RWPE1 (cell line): Measurements from ENCODE around the gene WHRN.
A peak's percentile ranks its signal among the peaks of the same experiment; 100 is the strongest.

Experiments used
- CTCF ChIA-PET: fragments of 350-600 bp; sonication (Branson Sonifier 250); formaldehyde crosslinking; extraction: SDS; loops from one replicate; lab custom pipeline; 2021; lab: Yijun Ruan, JAX
- POLR2A ChIA-PET: fragments of 400-600 bp; formaldehyde crosslinking; extraction: SDS; loops from one replicate; lab custom pipeline; 2020; ENCODE audit warnings: antibody characterized with exemption; ENCODE audit not compliant: low non-redundant PET; lab: Yijun Ruan, JAX
- DNase-seq: peaks from one replicate; pipeline ENCODE4 v3.0.0; 2012; ENCODE audit warnings: low spot score
- H3K27ac ChIP-seq: fragments of 450-650 bp; 2 replicates; pipeline ENCODE4 v1.5.1; 2017
- CTCF ChIP-seq: fragments of 450-650 bp; conservative IDR thresholded peaks from 2 replicates; pipeline ENCODE4 v1.5.1; 2017; ENCODE audit warnings: low read depth, mild to moderate bottlenecking

The WHRN gene

GRCh38 chr9:114371343-114371944, 133.8 kb downstream of the WHRN start:
- TF ChIP-seq CTCF: no peak
- POLR2A ChIA-PET: no interaction called here
- CTCF ChIA-PET: interaction anchor here (0.5 to 0.7 kb wide), 3 partner anchors 153 to 294 kb away, joined by 3 to 5 read pairs (median 4); no protein-coding TSS in a partner anchor
- DNase-seq: no peak
- peak overlapping the region; percentile 89 for H3K27ac ChIP-seq

- peak overlapping the region; percentile 89 for H3K27ac ChIP-seq
- POLR2A ChIA-PET: no interaction called here
Observed at GRCh38 chr9:114370968-114371320, 134.3 kb downstream of the WHRN start.

GRCh38 chr9:114370251-114370967, 134.9 kb downstream of the WHRN start:
- TF ChIP-seq CTCF: no peak
- POLR2A ChIA-PET: no interaction called here
- CTCF ChIA-PET: interaction anchor here (0.7 kb wide), 2 partner anchors 9 to 234 kb away, joined by 3 to 4 read pairs; no protein-coding TSS in a partner anchor
- no peak for DNase-seq
- peak overlapping the region; percentile 11 for H3K27ac ChIP-seq

More at GRCh38 chr9:114370968-114371320, 134.3 kb downstream of the WHRN start:
- CTCF ChIA-PET: no interaction called here
- TF ChIP-seq CTCF: no peak
- no peak for DNase-seq

GRCh38 chr9:114369216-114370130, 135.8 kb downstream of the WHRN start:
- no peak for TF ChIP-seq CTCF
- 0 out of 2 replicates have a peak overlapping the region, but pooled peaks have one; percentile 11 for H3K27ac ChIP-seq
- ChIA-PET CTCF (interaction anchor here (0.7 kb wide), 3 partner anchors 10 to 235 kb away, joined by 3 to 4 read pairs (median 4); no protein-coding TSS in a partner anchor), POLR2A (no interaction called here)
- no peak for DNase-seq

GRCh38 chr9:114367772-114368569, 137.3 kb downstream of the WHRN start:
- no peak for TF ChIP-seq CTCF
- ChIA-PET CTCF (interaction anchor here (0.7 kb wide), 2 partner anchors 47 to 486 kb away, joined by 3 read pairs; no protein-coding TSS in a partner anchor), POLR2A (no interaction called here)
- H3K27ac ChIP-seq: peak overlapping the region; percentile 44
- no peak for DNase-seq
